HG02840 (cell line): ENCODE data around the gene INSRR.

Experiments
- ATAC-seq: cut with Tn5 transposase; IDR thresholded peaks from one replicate; pipeline ENCODE4 v1.9.1; 2021; ENCODE audit warnings: mild to moderate bottlenecking, moderate library complexity, moderate number of reproducible peaks; ENCODE audit not compliant: unreplicated experiment, low FRiP score

Gene INSRR

GRCh38 chr1:156894711-156895454, 36.0 kb upstream of the INSRR start:
- no peak for ATAC-seq

DNA sequence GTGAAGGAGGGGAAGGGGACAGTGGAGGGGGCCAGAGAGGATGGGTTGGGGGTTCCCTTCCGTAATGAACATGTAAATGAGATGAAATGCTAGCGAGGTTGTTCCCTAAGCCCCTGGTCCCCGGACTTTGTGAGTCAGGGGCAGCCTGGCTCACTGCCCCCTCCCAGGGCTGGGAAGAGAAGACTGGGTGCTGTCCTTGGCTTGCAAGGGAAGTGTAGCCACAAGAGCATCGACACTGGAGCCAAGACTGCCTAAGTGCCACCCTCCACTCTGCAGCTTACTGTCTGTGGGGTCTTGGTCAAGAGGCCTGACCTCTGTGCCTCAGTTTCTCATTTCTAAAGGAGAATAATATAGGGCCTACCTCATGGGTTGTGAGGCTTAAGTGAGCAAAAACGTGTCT, 35.1 kb upstream of the INSRR start:
- ATAC-seq: no peak

GRCh38 chr1:156893048-156893953, 34.4 kb upstream of the INSRR start, which contains the start of gene PEAR1:
Gene PEAR1 (plus strand): TSS chr1:156893718. CDS start chr1:156903927, 10,209 bp downstream.
- ATAC-seq: no peak

GRCh38 chr1:156892190-156893047, 33.5 kb upstream of the INSRR start:
- ATAC-seq: no peak

DNA sequence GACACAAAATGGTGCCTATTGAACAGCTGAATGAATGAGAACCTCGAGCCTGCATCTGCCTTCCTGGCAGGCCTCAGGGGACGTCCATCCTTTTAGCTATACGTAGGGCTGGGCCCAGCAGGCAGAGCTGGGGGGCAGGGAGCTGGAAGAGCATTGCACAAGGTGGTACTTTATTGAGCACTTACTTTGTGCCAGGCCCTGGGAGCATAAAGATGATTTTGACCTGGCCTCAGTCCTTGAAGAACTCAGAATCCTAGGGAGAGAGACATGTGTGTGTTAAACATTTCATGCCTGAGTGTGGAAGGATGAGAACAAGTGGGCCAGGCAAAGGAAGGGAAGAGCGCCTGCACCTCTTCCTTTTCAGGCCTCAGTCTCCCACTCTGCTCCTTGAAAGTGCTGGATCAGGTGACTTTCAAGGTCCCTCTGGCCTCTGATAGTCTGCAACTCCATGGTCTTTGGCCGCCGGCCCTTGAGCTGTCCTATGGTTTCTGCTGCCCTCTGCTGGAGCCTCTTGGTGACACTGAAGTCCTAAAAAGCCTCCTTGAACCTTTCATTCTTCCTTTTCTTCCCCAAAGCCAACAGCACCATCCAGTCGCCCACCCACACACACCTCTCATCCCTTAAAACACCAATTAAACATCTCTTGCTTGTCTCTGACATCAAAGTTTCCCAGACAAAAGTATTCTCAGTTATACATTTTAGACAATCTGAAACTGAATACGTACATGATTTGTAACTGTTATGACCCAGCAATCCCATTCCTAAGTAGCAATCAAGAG, 31.1 kb upstream of the INSRR start:
- ATAC-seq: no peak

- ATAC-seq: no peak
Measured at GRCh38 chr1:156887734-156888133, 28.8 kb upstream of the INSRR start.

DNA sequence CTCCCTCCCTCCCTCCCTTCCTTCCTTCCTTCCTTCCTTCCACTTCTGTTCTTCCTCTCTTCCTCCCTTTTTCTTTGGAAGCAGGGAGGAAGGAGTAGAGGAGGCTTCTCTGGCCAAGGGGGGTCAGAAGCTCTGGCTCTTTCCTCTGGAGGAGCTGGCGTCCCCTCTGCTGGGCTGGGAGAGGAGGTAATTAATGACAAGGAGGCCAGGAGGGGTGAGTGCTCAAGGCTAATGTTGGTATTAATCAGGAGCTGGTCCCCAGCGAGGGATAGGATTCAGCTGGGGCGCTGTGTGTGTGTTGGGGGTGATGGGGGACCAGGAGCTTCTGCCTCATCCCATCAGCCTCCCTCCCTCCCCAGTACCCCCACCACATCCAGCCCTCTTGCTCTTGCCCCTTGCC, 28.4 kb upstream of the INSRR start:
- no peak for ATAC-seq

GRCh38 chr1:156886583-156887281, 27.8 kb upstream of the INSRR start:
- no peak for ATAC-seq

DNA sequence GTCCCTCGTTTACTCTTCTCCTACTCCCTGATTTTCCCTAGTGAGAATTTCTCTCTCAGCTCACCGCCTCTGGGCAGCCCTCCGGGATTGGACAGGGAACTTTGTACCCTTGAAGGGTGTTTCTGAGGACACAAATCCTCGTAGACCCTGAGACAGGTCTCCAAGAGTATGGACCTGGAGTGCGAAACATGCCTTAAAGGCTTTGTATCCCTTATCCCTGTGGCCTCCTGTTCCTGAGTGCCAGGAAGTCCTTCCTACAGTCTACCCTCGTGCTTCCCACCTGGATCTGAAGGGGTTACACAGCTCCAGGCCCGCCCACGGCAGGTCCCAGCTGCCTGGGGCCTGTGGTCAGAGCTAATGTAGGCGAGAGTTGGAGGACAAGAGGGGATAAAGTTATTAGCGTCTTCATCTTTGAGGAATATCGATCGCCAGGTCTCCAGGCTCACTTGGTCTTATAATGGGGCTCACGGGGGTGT, 27.0 kb upstream of the INSRR start:
- no peak for ATAC-seq

DNA sequence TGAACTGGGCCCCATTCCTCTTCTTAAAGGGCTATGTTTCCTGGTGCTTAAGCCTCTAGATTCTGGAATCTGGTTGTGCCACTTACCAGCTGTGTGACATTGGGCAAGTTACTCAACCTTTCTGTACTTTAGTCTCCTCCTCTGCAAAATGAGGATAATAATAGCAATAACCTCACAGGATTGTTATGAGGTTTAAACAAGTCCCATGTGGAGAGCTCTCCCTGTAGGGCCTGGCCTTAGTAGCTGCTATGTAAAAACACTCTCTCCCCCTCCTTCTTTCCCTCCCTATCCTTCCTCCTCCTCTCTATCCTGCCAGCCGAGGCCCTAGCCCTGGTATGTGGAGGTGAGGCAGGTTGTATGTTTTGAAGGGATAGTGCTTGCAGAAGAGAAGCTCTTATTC, 26.4 kb upstream of the INSRR start:
- ATAC-seq: no peak

DNA sequence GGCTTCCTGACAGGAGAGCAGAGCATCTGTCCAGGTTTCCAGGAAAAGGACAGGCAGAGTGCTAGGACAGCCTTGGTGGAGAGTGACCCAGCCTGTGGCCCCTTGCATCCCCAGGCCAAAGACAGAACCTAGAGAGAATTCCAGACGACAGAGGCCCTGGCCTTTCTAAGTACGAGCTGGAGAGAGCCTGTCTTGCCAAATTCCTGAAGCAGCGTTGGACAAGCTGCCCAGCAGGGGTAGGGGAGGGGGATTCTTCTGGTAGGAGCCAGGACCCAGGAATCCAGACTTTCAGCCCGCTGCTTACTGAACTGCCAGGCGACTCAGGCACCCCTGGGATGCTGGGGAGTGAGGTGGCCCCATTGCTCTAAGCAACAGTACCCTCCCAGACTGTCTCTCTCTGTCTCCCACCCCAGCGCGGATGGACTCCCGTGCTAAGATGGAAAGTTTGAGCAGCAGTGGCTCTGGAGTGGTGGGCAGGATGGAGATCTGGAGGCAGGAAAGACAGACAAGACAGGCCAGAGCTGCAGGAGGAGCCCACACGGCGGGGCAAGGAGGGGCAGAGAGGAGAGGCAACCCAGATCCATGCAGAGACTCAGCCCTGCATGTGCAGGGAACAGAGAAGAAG, 25.8 kb upstream of the INSRR start:
- no peak for ATAC-seq

- no peak for ATAC-seq
Measured at GRCh38 chr1:156883919-156884318, 25.0 kb upstream of the INSRR start.

DNA sequence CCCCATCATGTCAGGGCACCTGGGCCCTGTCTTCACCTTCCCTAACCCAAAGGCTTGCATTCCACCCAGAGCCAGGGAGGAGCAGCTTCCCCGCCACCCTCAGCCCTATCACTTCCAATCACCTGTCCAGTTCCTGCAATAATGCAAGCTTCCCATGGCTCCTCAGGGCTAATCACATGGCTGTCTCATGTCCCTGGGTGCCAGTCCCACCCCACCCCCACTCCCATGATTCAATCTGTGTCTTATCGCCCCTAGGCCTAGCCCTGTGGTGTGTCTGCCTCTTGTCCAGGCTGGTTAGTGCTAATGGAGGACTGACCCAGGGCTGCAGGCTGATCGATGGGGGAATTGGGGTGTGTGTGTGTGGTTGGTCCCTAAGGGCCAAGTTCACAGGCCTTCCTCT, 23.6 kb upstream of the INSRR start:
- no peak for ATAC-seq

GRCh38 chr1:156881663-156882062, 22.7 kb upstream of the INSRR start:
- no peak for ATAC-seq

GRCh38 chr1:156881101-156881500, 22.2 kb upstream of the INSRR start:
- no peak for ATAC-seq

DNA sequence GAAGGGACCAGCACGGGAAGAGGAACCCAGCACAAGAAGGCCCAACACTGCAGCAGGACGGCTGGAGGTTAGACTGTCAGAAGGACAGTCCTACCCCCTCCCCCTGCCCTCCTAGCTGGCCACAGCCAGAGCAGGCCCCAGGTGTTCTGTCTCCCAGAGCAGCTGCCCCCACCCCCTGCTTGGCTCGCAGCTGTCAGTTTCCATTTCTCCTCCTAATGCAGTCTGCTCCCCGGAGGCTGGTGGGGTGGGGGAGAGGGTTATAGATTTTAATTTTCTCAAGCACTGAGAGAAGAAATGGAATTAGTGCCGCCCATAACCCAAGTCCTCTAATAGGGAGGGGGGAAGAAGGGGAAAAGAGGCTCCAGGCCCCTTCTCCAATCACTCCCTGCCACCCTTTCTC, 21.6 kb upstream of the INSRR start:
- no peak for ATAC-seq

DNA sequence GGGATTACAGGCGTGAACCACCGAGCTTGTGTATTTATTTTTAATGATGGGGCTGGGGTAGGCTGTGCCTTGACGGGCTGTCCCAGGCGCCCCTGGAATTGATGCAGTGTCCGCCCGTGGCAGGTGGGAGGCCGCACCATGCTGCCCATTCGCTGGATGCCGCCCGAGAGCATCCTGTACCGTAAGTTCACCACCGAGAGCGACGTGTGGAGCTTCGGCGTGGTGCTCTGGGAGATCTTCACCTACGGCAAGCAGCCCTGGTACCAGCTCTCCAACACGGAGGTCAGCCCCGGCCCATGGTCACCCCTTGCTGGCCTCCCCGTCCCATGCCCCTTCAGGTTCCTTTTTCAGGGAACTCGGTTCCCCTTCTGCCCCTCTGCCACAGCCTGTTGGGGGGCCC, 21.0 kb upstream of the INSRR start:
- no peak for ATAC-seq

- no peak for ATAC-seq
Measured at GRCh38 chr1:156877433-156878170, 18.7 kb upstream of the INSRR start.
